Hepatocyte (in vitro differentiated cells): ENCODE results near the gene YEATS2. TPM values are rescaled to one million over a fixed set of nuclear protein-coding genes. Genes with fewer than 3 reads are reported as not detected.

Source experiments
- DNase-seq: peaks from one replicate; pipeline ENCODE4 v3.0.0-alpha.2; 2016; ENCODE audit warnings: low spot score
- H2AFZ ChIP-seq: fragments of 200-600 bp; sonication (generic); 2 replicates; pipeline ENCODE4 v1.6.0; 2016; ENCODE audit warnings: antibody characterized with exemption, mild to moderate bottlenecking
- H3K27ac ChIP-seq: fragments of 200-600 bp; sonication (generic); 2 replicates; pipeline ENCODE4 v1.5.1; 2016; ENCODE audit warnings: mild to moderate bottlenecking
- H3K27me3 ChIP-seq: fragments of 200-600 bp; sonication (generic); 2 replicates; pipeline ENCODE4 v1.6.1; 2016
- H3K36me3 ChIP-seq: fragments of 200-600 bp; sonication (generic); replicated peaks from 2 replicates; pipeline ENCODE4 v1.5.1; 2016; ENCODE audit warnings: low read depth; ENCODE audit not compliant: insufficient read depth
- H3K4me1 ChIP-seq: fragments of 200-600 bp; sonication (generic); 2 replicates; pipeline ENCODE4 v1.5.1; 2016; ENCODE audit warnings: mild to moderate bottlenecking, moderate library complexity; ENCODE audit not compliant: insufficient read depth
- H3K4me2 ChIP-seq: fragments of 200-600 bp; sonication (generic); 2 replicates; pipeline ENCODE4 v1.6.0; 2016
- H3K4me3 ChIP-seq: fragments of 200-600 bp; sonication (generic); 2 replicates; pipeline ENCODE4 v1.5.1; 2016; ENCODE audit warnings: mild to moderate bottlenecking
- H3K79me2 ChIP-seq: fragments of 200-600 bp; sonication (generic); 2 replicates; pipeline ENCODE4 v1.6.0; 2017; ENCODE audit warnings: mild to moderate bottlenecking
- H3K9me2 ChIP-seq: fragments of 200-600 bp; sonication (generic); replicated peaks from 2 replicates; pipeline ENCODE4 v1.6.0; 2017; ENCODE audit warnings: mild to moderate bottlenecking; ENCODE audit not compliant: insufficient read depth
- H3K9me3 ChIP-seq: fragments of 200-600 bp; sonication (generic); 2 replicates; pipeline ENCODE4 v1.5.1; 2016; ENCODE audit warnings: low read depth, mild to moderate bottlenecking
- H4K20me1 ChIP-seq: fragments of 200-600 bp; sonication (generic); 2 replicates; pipeline ENCODE4 v1.6.0; 2016; ENCODE audit warnings: mild to moderate bottlenecking; ENCODE audit not compliant: insufficient read depth, poor library complexity, severe bottlenecking
- EZH2 ChIP-seq: fragments of 200-600 bp; sonication (generic); IDR thresholded peaks from 2 replicates; pipeline ENCODE4 v1.6.1; 2016; ENCODE audit warnings: antibody characterized with exemption, mild to moderate bottlenecking, borderline replicate concordance
- EZH2phosphoT487 ChIP-seq: fragments of 200-600 bp; sonication (generic); IDR thresholded peaks from one replicate; pipeline ENCODE4 v1.6.1; 2018; ENCODE audit warnings: antibody characterized with exemption, mild to moderate bottlenecking, low read depth, moderate library complexity; ENCODE audit not compliant: unreplicated experiment, severe bottlenecking
- WGBS: methylation state at CpG from one replicate; pipeline ENCODE4 v1.1.6; 2016; ENCODE audit warnings: low lambda C conversion rate; ENCODE audit errors: missing lambda C conversion rate; 5-methylcytosine and 5-hydroxymethylcytosine counted together
- polyA plus RNA-seq: library from polyadenylated mRNA; unstranded; fragments of >200 nt; fragmentation: Nextera tagmentation; extraction: Ambion mirVana; gene quantifications from 2 replicates; pipeline ENCODE4 v1.2.1, GENCODE V29; 2016
- total RNA-seq: library from RNA; depleted of rRNA; stranded (reverse); fragments of >200 nt; gene quantifications from 2 replicates; pipeline ENCODE4 v1.2.3, GENCODE V29; 2014
- TF ChIP-seq, protein P1 (sequence below): fragments of 200-600 bp; sonication (generic); IDR thresholded peaks from 2 replicates; pipeline ENCODE4 v1.5.1; 2016; ENCODE audit warnings: antibody characterized with exemption, mild to moderate bottlenecking; ENCODE audit not compliant: poor library complexity

The YEATS2 gene
- total and polyA plus RNA-seq, 2 experiments from 2014 or later, result 12.5 to 21.5 TPM

DNA sequence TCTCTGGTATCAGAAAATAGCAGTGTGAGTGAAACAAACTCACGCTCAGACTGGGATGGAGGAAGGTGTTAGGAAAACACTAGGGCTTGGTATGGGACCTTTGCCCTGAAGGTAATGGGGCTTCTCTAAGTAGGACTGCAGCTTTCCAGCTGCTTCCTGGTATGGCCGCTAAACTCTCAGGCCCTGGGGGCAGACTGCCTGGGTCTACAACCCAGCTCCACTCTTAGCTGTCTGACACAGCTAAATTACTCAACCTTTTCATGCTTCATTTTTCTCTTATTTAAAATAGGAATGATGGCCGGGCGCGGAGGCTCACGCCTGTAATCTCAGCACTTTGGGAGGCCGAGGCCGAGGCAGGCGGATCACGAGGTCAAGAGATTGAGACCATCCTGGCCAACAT, 5.2 kb upstream of the YEATS2 start:
- Histone ChIP-seq H3K79me2 (peaks cover 4% of the 10 kb centered on the region), H4K20me1 (no peaks in the 10 kb centered on the region), H3K9me2 (no peaks in the 10 kb centered on the region), H3K27me3 (no peaks in the 10 kb centered on the region), H3K36me3 (no peaks in the 10 kb centered on the region), H2AFZ (no peak overlapping the region), H3K9me3 (no peaks in the 10 kb centered on the region), H3K4me3 (no peak overlapping the region), H3K4me2 (no peak overlapping the region), H3K27ac (no peak overlapping the region), H3K4me1 (no peaks in the 10 kb centered on the region)
- 89% methylated on average over 10 of the region's 10 CpGs for WGBS
- peak; percentile 6 for DNase-seq
- no peak for TF ChIP-seq EZH2phosphoT487
- TF ChIP-seq, protein P1, sequence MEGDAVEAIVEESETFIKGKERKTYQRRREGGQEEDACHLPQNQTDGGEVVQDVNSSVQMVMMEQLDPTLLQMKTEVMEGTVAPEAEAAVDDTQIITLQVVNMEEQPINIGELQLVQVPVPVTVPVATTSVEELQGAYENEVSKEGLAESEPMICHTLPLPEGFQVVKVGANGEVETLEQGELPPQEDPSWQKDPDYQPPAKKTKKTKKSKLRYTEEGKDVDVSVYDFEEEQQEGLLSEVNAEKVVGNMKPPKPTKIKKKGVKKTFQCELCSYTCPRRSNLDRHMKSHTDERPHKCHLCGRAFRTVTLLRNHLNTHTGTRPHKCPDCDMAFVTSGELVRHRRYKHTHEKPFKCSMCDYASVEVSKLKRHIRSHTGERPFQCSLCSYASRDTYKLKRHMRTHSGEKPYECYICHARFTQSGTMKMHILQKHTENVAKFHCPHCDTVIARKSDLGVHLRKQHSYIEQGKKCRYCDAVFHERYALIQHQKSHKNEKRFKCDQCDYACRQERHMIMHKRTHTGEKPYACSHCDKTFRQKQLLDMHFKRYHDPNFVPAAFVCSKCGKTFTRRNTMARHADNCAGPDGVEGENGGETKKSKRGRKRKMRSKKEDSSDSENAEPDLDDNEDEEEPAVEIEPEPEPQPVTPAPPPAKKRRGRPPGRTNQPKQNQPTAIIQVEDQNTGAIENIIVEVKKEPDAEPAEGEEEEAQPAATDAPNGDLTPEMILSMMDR, result no peak
- TF ChIP-seq EZH2, result no peak

DNA sequence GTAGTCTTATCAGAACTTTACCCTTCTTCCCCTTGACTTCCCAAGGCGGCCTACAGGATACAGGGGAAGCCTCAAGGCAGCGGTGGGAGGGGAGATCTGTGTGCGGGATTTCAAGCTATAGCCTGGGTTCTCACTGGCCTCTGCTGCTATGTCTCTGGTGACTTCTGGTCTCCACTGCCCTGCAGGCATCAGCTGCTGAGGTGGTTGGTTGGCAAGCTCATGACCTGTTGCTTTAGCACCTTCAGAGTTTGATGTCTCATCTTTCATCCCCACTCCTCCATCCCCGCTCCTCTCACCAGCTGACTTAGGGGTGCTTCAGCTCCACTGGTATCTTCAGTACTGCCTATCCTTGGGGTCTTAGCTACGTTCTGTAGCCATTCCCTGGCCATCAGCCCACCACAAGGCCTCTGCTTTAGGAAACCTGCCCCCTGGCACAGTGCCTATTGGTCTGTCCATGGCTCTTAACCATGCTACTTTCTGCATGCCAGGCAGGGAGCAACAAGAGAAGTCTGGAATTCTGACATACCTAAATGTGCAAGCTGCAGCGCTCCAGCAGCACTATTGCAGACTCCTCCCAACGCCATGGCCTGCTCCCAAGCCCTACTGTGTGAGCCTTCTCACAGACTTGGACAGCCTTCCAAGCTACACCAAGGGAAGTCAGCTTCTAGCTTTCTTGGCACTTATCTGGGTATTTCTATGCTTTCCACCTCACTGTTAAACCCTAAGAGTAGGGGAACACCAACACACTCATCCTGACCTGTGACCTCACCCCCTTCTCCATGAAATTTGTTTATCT, 1.8 kb upstream of the YEATS2 start:
- Histone ChIP-seq H3K9me3 (no peaks in the 10 kb centered on the region), H3K27me3 (no peaks in the 10 kb centered on the region), H3K9me2 (no peaks in the 10 kb centered on the region), H3K79me2 (peaks cover 35% of the 10 kb centered on the region), H3K36me3 (no peaks in the 10 kb centered on the region), H3K4me1 (peaks cover 15% of the 10 kb centered on the region), H4K20me1 (peaks cover 13% of the 10 kb centered on the region), H3K27ac (no peak overlapping the region), H3K4me2 (no peak overlapping the region), H3K4me3 (no peak overlapping the region), H2AFZ (no peak overlapping the region)
- TF ChIP-seq, protein P1, result no peak
- TF ChIP-seq EZH2 (no peak), EZH2phosphoT487 (no peak)
- 92% methylated on average over 7 of the region's 7 CpGs for WGBS
- no peak for DNase-seq

GRCh38 chr3:183697123-183697609, 431 bp upstream of the YEATS2 start:
- WGBS, result 47% methylated on average over 4 of the region's 4 CpGs
- Histone ChIP-seq H3K4me3 (peak overlapping the region; percentile 32), H3K9me2 (no peaks in the 10 kb centered on the region), H3K4me1 (peaks cover 21% of the 10 kb centered on the region), H3K4me2 (peak overlapping the region; percentile 75), H3K9me3 (no peaks in the 10 kb centered on the region), H2AFZ (peak overlapping the region; percentile 95), H3K27me3 (no peaks in the 10 kb centered on the region), H4K20me1 (peaks cover 21% of the 10 kb centered on the region), H3K27ac (peak overlapping the region; percentile 96), H3K36me3 (no peaks in the 10 kb centered on the region), H3K79me2 (peaks cover 49% of the 10 kb centered on the region)
- no peak for DNase-seq
- TF ChIP-seq EZH2, result no peak
- TF ChIP-seq, protein P1, result no peak
